ENCODE measurements around the gene GRAMD4.
"Not testable (repeated sequence)": the region's sequence is repeated elsewhere in the genome, so short reads cannot be mapped to it uniquely, and the experiment has no call there.

The GRAMD4 gene

GRCh38 chr22:46619240-46619829, 851 bp upstream of the GRAMD4 start:
- no peak for DNase-seq (ENCODE audit: low spot score)

GRCh38 chr22:46620588-46621242, 529 bp downstream of the GRAMD4 start:
- no peak for DNase-seq (ENCODE audit: low spot score)

GRCh38 chr22:46621243-46621930, 1.2 kb downstream of the GRAMD4 start:
- DNase-seq (ENCODE audit: low spot score), result not testable (repeated sequence)

GRCh38 chr22:46622081-46622521, 1.9 kb downstream of the GRAMD4 start:
- DNase-seq (ENCODE audit: low spot score), result no peak

- DNase-seq (ENCODE audit: low spot score), result no peak
Measured at GRCh38 chr22:46625113-46625842, 5.1 kb downstream of the GRAMD4 start.

- no peak for DNase-seq (ENCODE audit: low spot score)
Measured at GRCh38 chr22:46625843-46626349, 5.7 kb downstream of the GRAMD4 start.

GRCh38 chr22:46626356-46626755, 6.2 kb downstream of the GRAMD4 start:
- DNase-seq (ENCODE audit: low spot score), result no peak

GRCh38 chr22:46626911-46627805, 7.0 kb downstream of the GRAMD4 start:
- DNase-seq (ENCODE audit: low spot score), result no peak

- DNase-seq (ENCODE audit: low spot score), result no peak
Measured at GRCh38 chr22:46627806-46628482, 7.8 kb downstream of the GRAMD4 start.

GRCh38 chr22:46628756-46629155, 8.6 kb downstream of the GRAMD4 start:
- no peak for DNase-seq (ENCODE audit: low spot score)

- no peak for DNase-seq (ENCODE audit: low spot score)
Measured at GRCh38 chr22:46629291-46629690, 9.1 kb downstream of the GRAMD4 start.

- no peak for DNase-seq (ENCODE audit: low spot score)
Measured at GRCh38 chr22:46631113-46631512, 10.9 kb downstream of the GRAMD4 start.

GRCh38 chr22:46632646-46633249, 12.6 kb downstream of the GRAMD4 start:
- no peak for DNase-seq (ENCODE audit: low spot score)

GRCh38 chr22:46633334-46633890, 13.2 kb downstream of the GRAMD4 start:
- no peak for DNase-seq (ENCODE audit: low spot score)

- no peak for DNase-seq (ENCODE audit: low spot score)
Measured at GRCh38 chr22:46634011-46634699, 14.0 kb downstream of the GRAMD4 start.

- not testable (repeated sequence) for DNase-seq (ENCODE audit: low spot score)
Measured at GRCh38 chr22:46634973-46635685, 14.9 kb downstream of the GRAMD4 start.

- DNase-seq (ENCODE audit: low spot score), result no peak
Measured at GRCh38 chr22:46635756-46636155, 15.6 kb downstream of the GRAMD4 start.

GRCh38 chr22:46636221-46637002, 16.2 kb downstream of the GRAMD4 start:
- no peak for DNase-seq (ENCODE audit: low spot score)

Measured in kidney capillary endothelial cell (primary cell).